HEK293 (cell line): ENCODE results near the gene IFNAR1.

Experiments used
- CTCF ChIA-PET: fragments of 350-600 bp; formaldehyde crosslinking; extraction: SDS; loops from one replicate; lab custom pipeline; 2021; ENCODE audit warnings: antibody characterized with exemption; lab: Yijun Ruan, JAX
- POLR2A ChIA-PET: fragments of 300-600 bp; formaldehyde crosslinking; extraction: SDS; loops from one replicate; lab custom pipeline; 2020; ENCODE audit warnings: antibody characterized with exemption, inconsistent platforms; lab: Yijun Ruan, JAX
- H3K27ac ChIP-seq: fragments of 200-500 bp; sonication (Bioruptor generic); 2 replicates; pipeline ENCODE4 v1.5.1; 2014; ENCODE audit warnings: low read depth, low read length, control low read depth, inconsistent platforms; ENCODE audit errors: extremely low read depth
- H3K36me3 ChIP-seq, 2 experiments: fragments of 200-500 bp in 1 of 2; sonication (Bioruptor generic) in 1 of 2; 1 replicate in 1 of 2; 2 replicates in 1 of 2; pipeline ENCODE4 v1.5.1; 2014 to 2017; ENCODE audit warnings: inconsistent platforms in 2 of 2, low read length in 2 of 2; ENCODE audit not compliant: control insufficient read depth in 2 of 2, insufficient read depth in 1 of 2
- H3K4me1 ChIP-seq: fragments of 200-500 bp; sonication (Bioruptor generic); 2 replicates; pipeline ENCODE4 v1.5.1; 2014; ENCODE audit warnings: mild to moderate bottlenecking, low read length, inconsistent platforms; ENCODE audit not compliant: control insufficient read depth, insufficient read depth
- H3K4me3 ChIP-seq: 2 replicates; pipeline ENCODE4 v1.5.1; 2011; ENCODE audit warnings: low read depth, mild to moderate bottlenecking, control low read depth, low read length, moderate library complexity
- H3K9me3 ChIP-seq: fragments of 200-500 bp; sonication (Bioruptor generic); 2 replicates; pipeline ENCODE4 v1.5.1; 2014; ENCODE audit warnings: low read depth, low read length, inconsistent platforms; ENCODE audit not compliant: control insufficient read depth, insufficient read depth
- BCL11A ChIP-seq: fragments of 450-650 bp; formaldehyde crosslinking; IDR thresholded peaks from 2 replicates; pipeline ENCODE4 v1.5.1; 2016; ENCODE audit warnings: low read depth, missing biosample characterization, missing genetic modification characterization
- KLF10 ChIP-seq: fragments of 450-650 bp; IDR thresholded peaks from 2 replicates; pipeline ENCODE4 v1.5.1; 2018; ENCODE audit warnings: missing biosample characterization, mild to moderate bottlenecking, missing genetic modification characterization
- KLF8 ChIP-seq: fragments of 450-650 bp; formaldehyde crosslinking; IDR thresholded peaks from 2 replicates; pipeline ENCODE4 v1.5.1; 2016; ENCODE audit warnings: missing biosample characterization, missing genetic modification characterization
- TCF7L2 ChIP-seq: IDR thresholded peaks from 2 replicates; pipeline ENCODE4 v1.6.1; 2011; ENCODE audit warnings: low read depth, mild to moderate bottlenecking, inconsistent platforms, low read length, moderate library complexity, borderline replicate concordance
- ZFP69B ChIP-seq: fragments of 450-650 bp; formaldehyde crosslinking; IDR thresholded peaks from 2 replicates; pipeline ENCODE4 v1.5.1; 2016; ENCODE audit warnings: missing biosample characterization, missing genetic modification characterization
- ZNF132 ChIP-seq: fragments of 450-650 bp; formaldehyde crosslinking; IDR thresholded peaks from 2 replicates; pipeline ENCODE4 v1.5.1; 2017; ENCODE audit warnings: missing biosample characterization, missing genetic modification characterization, borderline replicate concordance
- ZNF138 ChIP-seq: fragments of 450-650 bp; formaldehyde crosslinking; IDR thresholded peaks from 2 replicates; pipeline ENCODE4 v1.5.1; 2016; ENCODE audit warnings: missing biosample characterization, missing genetic modification characterization, borderline replicate concordance
- ZNF146 ChIP-seq: fragments of 450-650 bp; formaldehyde crosslinking; IDR thresholded peaks from 2 replicates; pipeline ENCODE4 v1.5.1; 2016; ENCODE audit warnings: missing biosample characterization, missing genetic modification characterization
- ZNF184 ChIP-seq: fragments of 450-650 bp; IDR thresholded peaks from 2 replicates; pipeline ENCODE4 v1.5.1; 2018; ENCODE audit warnings: missing biosample characterization, mild to moderate bottlenecking, missing genetic modification characterization
- ZNF214 ChIP-seq: fragments of 450-650 bp; formaldehyde crosslinking; IDR thresholded peaks from 2 replicates; pipeline ENCODE4 v1.5.1; 2017; ENCODE audit warnings: missing biosample characterization, mild to moderate bottlenecking, missing genetic modification characterization, borderline replicate concordance
- ZNF37A ChIP-seq: fragments of 450-650 bp; IDR thresholded peaks from 2 replicates; pipeline ENCODE4 v1.5.1; 2018; ENCODE audit warnings: missing biosample characterization, missing genetic modification characterization
- ZNF426 ChIP-seq: fragments of 450-650 bp; formaldehyde crosslinking; IDR thresholded peaks from 2 replicates; pipeline ENCODE4 v1.5.1; 2017; ENCODE audit warnings: missing biosample characterization, missing genetic modification characterization, mild to moderate bottlenecking, inconsistent platforms, moderate library complexity
- ZNF433 ChIP-seq: fragments of 450-650 bp; formaldehyde crosslinking; IDR thresholded peaks from 2 replicates; pipeline ENCODE4 v1.5.1; 2016; ENCODE audit warnings: missing biosample characterization, missing genetic modification characterization, low read depth
- ZNF473 ChIP-seq: fragments of 450-650 bp; formaldehyde crosslinking; IDR thresholded peaks from 2 replicates; pipeline ENCODE4 v1.5.1; 2017; ENCODE audit warnings: missing biosample characterization, missing genetic modification characterization
- ZNF521 ChIP-seq: fragments of 450-650 bp; formaldehyde crosslinking; IDR thresholded peaks from 2 replicates; pipeline ENCODE4 v1.5.1; 2017; ENCODE audit warnings: missing biosample characterization, mild to moderate bottlenecking, missing genetic modification characterization
- ZNF549 ChIP-seq: fragments of 450-650 bp; IDR thresholded peaks from 2 replicates; pipeline ENCODE4 v1.5.1; 2018; ENCODE audit warnings: missing biosample characterization, missing genetic modification characterization, mild to moderate bottlenecking, inconsistent platforms, moderate library complexity
- ZNF561 ChIP-seq: fragments of 450-650 bp; IDR thresholded peaks from 2 replicates; pipeline ENCODE4 v1.5.1; 2018; ENCODE audit warnings: missing biosample characterization, missing genetic modification characterization, borderline replicate concordance
- ZNF585B ChIP-seq: fragments of 450-650 bp; formaldehyde crosslinking; IDR thresholded peaks from 2 replicates; pipeline ENCODE4 v1.5.1; 2016; ENCODE audit warnings: missing biosample characterization, missing genetic modification characterization
- TF ChIP-seq, protein P1 (sequence below): fragments of 450-650 bp; formaldehyde crosslinking; conservative IDR thresholded peaks from 2 replicates; pipeline ENCODE4 v1.5.1; 2016; ENCODE audit warnings: low read depth, missing biosample characterization, missing genetic modification characterization
- TF ChIP-seq, protein P2 (sequence below): fragments of 450-650 bp; formaldehyde crosslinking; IDR thresholded peaks from 2 replicates; pipeline ENCODE4 v1.5.1; 2016; ENCODE audit warnings: missing biosample characterization, missing genetic modification characterization, borderline replicate concordance
- TF ChIP-seq, protein P3 (sequence below): fragments of 450-650 bp; formaldehyde crosslinking; IDR thresholded peaks from 2 replicates; pipeline ENCODE4 v1.5.1; 2016; ENCODE audit warnings: missing biosample characterization, missing genetic modification characterization
- TF ChIP-seq, protein P4 (sequence below): fragments of 450-650 bp; formaldehyde crosslinking; IDR thresholded peaks from 2 replicates; pipeline ENCODE4 v1.5.1; 2017; ENCODE audit warnings: missing biosample characterization, missing genetic modification characterization

Gene IFNAR1

DNA sequence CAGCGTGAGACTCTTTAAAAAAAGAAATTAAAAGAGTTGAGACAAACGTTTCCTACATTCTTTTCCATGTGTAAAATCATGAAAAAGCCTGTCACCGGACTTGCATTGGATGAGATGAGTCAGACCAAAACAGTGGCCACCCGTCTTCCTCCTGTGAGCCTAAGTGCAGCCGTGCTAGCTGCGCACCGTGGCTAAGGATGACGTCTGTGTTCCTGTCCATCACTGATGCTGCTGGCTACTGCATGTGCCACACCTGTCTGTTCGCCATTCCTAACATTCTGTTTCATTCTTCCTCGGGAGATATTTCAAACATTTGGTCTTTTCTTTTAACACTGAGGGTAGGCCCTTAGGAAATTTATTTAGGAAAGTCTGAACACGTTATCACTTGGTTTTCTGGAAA, 31.2 kb downstream of the IFNAR1 start:
- ChIA-PET POLR2A (interaction anchor here (0.8 kb wide), 1 partner anchor 31 kb away, joined by 3 read pairs; the partner anchor contains the start of gene IFNAR1), CTCF (interaction anchor here (0.6 to 1.7 kb wide), 3 partner anchors 17 to 156 kb away, joined by 3 to 4 read pairs (median 3); no protein-coding TSS in a partner anchor)
- Histone ChIP-seq H3K36me3 (peaks cover 37 to 38% of the 10 kb centered on the region in 2 experiments), H3K27ac (no peak overlapping the region), H3K4me1 (no peaks in the 10 kb centered on the region), H3K4me3 (no peak overlapping the region), H3K9me3 (no peaks in the 10 kb centered on the region)
- TF ChIP-seq ZNF521 (tag by site-specific recombination), result no peak
- TF ChIP-seq ZNF132 (tag by site-specific recombination), result no peak
- TF ChIP-seq ZNF138 (tag by site-specific recombination), result no peak
- no peak for TF ChIP-seq ZNF549
- no peak for TF ChIP-seq ZNF473 (tag by site-specific recombination)
- TF ChIP-seq, protein P1, sequence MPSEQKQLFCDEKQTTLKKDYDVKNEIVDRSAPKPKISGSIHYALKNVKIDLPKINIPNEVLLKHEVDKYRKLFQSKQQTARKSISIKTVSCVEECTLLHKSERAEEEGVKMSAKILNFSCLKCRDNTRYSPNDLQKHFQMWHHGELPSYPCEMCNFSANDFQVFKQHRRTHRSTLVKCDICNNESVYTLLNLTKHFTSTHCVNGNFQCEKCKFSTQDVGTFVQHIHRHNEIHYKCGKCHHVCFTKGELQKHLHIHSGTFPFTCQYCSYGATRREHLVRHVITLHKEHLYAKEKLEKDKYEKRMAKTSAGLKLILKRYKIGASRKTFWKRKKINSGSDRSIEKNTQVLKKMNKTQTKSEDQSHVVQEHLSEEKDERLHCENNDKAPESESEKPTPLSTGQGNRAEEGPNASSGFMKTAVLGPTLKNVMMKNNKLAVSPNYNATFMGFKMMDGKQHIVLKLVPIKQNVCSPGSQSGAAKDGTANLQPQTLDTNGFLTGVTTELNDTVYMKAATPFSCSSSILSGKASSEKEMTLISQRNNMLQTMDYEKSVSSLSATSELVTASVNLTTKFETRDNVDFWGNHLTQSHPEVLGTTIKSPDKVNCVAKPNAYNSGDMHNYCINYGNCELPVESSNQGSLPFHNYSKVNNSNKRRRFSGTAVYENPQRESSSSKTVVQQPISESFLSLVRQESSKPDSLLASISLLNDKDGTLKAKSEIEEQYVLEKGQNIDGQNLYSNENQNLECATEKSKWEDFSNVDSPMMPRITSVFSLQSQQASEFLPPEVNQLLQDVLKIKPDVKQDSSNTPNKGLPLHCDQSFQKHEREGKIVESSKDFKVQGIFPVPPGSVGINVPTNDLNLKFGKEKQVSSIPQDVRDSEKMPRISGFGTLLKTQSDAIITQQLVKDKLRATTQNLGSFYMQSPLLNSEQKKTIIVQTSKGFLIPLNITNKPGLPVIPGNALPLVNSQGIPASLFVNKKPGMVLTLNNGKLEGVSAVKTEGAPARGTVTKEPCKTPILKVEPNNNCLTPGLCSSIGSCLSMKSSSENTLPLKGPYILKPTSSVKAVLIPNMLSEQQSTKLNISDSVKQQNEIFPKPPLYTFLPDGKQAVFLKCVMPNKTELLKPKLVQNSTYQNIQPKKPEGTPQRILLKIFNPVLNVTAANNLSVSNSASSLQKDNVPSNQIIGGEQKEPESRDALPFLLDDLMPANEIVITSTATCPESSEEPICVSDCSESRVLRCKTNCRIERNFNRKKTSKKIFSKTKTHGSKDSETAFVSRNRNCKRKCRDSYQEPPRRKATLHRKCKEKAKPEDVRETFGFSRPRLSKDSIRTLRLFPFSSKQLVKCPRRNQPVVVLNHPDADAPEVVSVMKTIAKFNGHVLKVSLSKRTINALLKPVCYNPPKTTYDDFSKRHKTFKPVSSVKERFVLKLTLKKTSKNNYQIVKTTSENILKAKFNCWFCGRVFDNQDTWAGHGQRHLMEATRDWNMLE (tag by site-specific recombination), result no peak
- TF ChIP-seq ZNF37A, result no peak
- TF ChIP-seq KLF10 (tag by site-specific recombination), result no peak
- TF ChIP-seq ZNF585B, result no peak
- no peak for TF ChIP-seq TCF7L2
- no peak for TF ChIP-seq ZNF214 (tag by site-specific recombination)
- no peak for TF ChIP-seq ZFP69B (tag by site-specific recombination)
- TF ChIP-seq, protein P2, sequence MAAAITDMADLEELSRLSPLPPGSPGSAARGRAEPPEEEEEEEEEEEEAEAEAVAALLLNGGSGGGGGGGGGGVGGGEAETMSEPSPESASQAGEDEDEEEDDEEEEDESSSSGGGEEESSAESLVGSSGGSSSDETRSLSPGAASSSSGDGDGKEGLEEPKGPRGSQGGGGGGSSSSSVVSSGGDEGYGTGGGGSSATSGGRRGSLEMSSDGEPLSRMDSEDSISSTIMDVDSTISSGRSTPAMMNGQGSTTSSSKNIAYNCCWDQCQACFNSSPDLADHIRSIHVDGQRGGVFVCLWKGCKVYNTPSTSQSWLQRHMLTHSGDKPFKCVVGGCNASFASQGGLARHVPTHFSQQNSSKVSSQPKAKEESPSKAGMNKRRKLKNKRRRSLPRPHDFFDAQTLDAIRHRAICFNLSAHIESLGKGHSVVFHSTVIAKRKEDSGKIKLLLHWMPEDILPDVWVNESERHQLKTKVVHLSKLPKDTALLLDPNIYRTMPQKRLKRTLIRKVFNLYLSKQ, result no peak
- no peak for TF ChIP-seq ZNF433

DNA sequence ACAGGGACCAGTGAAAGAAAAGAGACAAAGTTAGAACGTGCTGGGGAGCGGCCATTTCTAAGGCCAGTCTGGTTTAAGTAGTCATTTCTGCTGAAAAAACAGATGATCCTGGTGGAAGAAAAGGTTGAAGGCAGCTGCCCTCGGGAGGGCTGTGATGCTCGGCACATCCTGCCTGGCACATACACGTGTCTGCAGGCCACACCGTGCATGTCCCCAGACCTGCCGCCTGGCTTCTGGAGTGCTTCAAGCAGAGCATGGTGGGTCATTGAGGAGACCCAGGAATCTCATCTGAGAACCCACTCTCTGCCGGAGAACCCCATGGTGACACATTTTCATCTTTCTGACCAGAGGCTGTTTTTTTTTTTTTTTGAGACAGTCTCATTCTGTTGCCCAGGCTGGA, 32.4 kb downstream of the IFNAR1 start:
- no peak overlapping the region for H3K4me3 ChIP-seq
- peaks cover 28 to 30% of the 10 kb centered on the region in 2 experiments for H3K36me3 ChIP-seq
- H3K9me3 ChIP-seq, result no peaks in the 10 kb centered on the region
- POLR2A ChIA-PET, result no interaction called here
- CTCF ChIA-PET, result interaction anchor here (5.9 kb wide), 1 partner anchor 9 kb away, joined by 107 read pairs; no protein-coding TSS in a partner anchor
- H3K4me1 ChIP-seq, result no peaks in the 10 kb centered on the region
- no peak overlapping the region for H3K27ac ChIP-seq
- TF ChIP-seq BCL11A (no peak), ZNF146 (tag by site-specific recombination) (no peak), ZNF426 (tag by site-specific recombination) (no peak), ZNF184 (tag by site-specific recombination) (no peak), ZNF561 (tag by site-specific recombination) (no peak), KLF8 (tag by site-specific recombination) (no peak)
- TF ChIP-seq, protein P3, sequence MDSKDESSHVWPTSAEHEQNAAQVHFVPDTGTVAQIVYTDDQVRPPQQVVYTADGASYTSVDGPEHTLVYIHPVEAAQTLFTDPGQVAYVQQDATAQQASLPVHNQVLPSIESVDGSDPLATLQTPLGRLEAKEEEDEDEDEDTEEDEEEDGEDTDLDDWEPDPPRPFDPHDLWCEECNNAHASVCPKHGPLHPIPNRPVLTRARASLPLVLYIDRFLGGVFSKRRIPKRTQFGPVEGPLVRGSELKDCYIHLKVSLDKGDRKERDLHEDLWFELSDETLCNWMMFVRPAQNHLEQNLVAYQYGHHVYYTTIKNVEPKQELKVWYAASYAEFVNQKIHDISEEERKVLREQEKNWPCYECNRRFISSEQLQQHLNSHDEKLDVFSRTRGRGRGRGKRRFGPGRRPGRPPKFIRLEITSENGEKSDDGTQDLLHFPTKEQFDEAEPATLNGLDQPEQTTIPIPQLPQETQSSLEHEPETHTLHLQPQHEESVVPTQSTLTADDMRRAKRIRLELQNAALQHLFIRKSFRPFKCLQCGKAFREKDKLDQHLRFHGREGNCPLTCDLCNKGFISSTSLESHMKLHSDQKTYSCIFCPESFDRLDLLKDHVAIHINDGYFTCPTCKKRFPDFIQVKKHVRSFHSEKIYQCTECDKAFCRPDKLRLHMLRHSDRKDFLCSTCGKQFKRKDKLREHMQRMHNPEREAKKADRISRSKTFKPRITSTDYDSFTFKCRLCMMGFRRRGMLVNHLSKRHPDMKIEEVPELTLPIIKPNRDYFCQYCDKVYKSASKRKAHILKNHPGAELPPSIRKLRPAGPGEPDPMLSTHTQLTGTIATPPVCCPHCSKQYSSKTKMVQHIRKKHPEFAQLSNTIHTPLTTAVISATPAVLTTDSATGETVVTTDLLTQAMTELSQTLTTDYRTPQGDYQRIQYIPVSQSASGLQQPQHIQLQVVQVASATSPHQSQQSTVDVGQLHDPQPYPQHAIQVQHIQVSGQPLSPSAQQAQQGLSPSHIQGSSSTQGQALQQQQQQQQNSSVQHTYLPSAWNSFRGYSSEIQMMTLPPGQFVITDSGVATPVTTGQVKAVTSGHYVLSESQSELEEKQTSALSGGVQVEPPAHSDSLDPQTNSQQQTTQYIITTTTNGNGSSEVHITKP (tag by site-specific recombination), result no peak
- TF ChIP-seq, protein P4, sequence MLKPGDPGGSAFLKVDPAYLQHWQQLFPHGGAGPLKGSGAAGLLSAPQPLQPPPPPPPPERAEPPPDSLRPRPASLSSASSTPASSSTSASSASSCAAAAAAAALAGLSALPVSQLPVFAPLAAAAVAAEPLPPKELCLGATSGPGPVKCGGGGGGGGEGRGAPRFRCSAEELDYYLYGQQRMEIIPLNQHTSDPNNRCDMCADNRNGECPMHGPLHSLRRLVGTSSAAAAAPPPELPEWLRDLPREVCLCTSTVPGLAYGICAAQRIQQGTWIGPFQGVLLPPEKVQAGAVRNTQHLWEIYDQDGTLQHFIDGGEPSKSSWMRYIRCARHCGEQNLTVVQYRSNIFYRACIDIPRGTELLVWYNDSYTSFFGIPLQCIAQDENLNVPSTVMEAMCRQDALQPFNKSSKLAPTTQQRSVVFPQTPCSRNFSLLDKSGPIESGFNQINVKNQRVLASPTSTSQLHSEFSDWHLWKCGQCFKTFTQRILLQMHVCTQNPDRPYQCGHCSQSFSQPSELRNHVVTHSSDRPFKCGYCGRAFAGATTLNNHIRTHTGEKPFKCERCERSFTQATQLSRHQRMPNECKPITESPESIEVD (tag by site-specific recombination), result no peak
